Transverse colon (tissue), 3 donors: ENCODE data around the gene RBFOX2.

Source experiments
- POLR2A ChIP-seq: fragments of 450-650 bp; IDR thresholded peaks from one replicate; pipeline ENCODE4 v1.6.1; 2016; ENCODE audit warnings: antibody characterized with exemption, mild to moderate bottlenecking, moderate library complexity
- TF ChIP-seq, protein P1 (sequence below), 5 experiments: fragments of 200-600 bp in 3 of 5; fragments of 450-650 bp in 2 of 5; sonication (generic) in 3 of 5; IDR thresholded peaks; 1 replicate in 2 of 5; 2 replicates in 3 of 5; pipeline ENCODE4 v1.5.1; 2016 to 2017; ENCODE audit warnings: antibody characterized with exemption in 5 of 5, inconsistent platforms in 3 of 5, mild to moderate bottlenecking in 2 of 5, moderate library complexity in 1 of 5

DNA sequence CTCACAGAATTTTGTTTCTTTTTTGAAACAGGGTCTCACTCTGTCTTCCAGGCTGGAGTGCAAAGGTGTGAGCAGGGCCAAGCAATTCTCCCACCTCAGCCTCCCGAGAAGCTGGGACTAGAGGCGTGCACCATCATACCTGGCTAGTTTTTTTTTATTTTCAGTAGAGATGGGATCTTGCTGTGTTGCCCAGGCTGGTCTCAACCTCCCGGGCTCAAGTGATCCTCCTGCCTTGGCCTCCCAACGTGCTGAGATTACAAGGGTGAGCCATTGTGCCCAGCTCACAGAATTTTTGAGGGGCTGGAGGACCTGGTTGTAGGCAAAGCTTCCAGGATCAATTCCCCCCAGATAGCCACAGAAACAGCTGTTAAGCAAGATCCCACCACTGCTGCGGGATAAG is 47.1 kb upstream of the RBFOX2 start:
- no peak for TF ChIP-seq POLR2A
- TF ChIP-seq, protein P1, sequence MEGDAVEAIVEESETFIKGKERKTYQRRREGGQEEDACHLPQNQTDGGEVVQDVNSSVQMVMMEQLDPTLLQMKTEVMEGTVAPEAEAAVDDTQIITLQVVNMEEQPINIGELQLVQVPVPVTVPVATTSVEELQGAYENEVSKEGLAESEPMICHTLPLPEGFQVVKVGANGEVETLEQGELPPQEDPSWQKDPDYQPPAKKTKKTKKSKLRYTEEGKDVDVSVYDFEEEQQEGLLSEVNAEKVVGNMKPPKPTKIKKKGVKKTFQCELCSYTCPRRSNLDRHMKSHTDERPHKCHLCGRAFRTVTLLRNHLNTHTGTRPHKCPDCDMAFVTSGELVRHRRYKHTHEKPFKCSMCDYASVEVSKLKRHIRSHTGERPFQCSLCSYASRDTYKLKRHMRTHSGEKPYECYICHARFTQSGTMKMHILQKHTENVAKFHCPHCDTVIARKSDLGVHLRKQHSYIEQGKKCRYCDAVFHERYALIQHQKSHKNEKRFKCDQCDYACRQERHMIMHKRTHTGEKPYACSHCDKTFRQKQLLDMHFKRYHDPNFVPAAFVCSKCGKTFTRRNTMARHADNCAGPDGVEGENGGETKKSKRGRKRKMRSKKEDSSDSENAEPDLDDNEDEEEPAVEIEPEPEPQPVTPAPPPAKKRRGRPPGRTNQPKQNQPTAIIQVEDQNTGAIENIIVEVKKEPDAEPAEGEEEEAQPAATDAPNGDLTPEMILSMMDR (IDR thresholded peaks at IDR 0.05), result no peak
